CD4-positive, alpha-beta T cell treated with Interleukin-21 for 1 hour (primary cell): ENCODE measurements around the gene AGAP1.

Source experiments
- DNase-seq: peaks from one replicate; pipeline ENCODE4 v3.0.0-alpha.2; 2020

The AGAP1 gene

GRCh38 chr2:235670974-235671787 is 177.3 kb downstream of the AGAP1 start:
- DNase-seq: no peak

- DNase-seq: no peak
Observed at GRCh38 chr2:235672720-235673119, 178.9 kb downstream of the AGAP1 start.

DNA sequence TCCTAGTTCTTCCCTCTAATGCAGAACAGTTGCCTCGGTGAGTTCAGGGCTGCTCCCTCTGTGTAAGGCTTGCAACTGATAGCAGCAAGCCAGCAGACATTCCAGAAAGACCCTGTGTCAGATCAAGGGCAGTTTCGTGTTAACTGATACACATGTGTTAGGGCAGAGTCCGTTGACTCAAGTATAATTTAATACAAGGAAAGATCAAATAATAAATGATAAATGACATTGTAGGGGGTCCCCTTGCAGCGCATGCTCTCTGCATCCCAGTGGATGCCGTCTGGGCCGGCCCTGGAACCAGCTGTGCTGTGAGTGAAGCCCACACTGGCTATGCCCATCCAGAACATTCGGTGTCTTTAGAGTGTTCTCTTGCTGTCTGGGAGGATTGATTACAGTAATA is 180.3 kb downstream of the AGAP1 start:
- DNase-seq: no peak

- DNase-seq: no peak
Observed at GRCh38 chr2:235674812-235675211, 181.0 kb downstream of the AGAP1 start.

GRCh38 chr2:235675678-235676535 is 182.1 kb downstream of the AGAP1 start:
- no peak for DNase-seq

GRCh38 chr2:235676536-235676799 is 182.6 kb downstream of the AGAP1 start:
- no peak for DNase-seq

GRCh38 chr2:235677276-235677788 is 183.5 kb downstream of the AGAP1 start:
- no peak for DNase-seq

GRCh38 chr2:235677937-235678336 is 184.1 kb downstream of the AGAP1 start:
- no peak for DNase-seq

DNA sequence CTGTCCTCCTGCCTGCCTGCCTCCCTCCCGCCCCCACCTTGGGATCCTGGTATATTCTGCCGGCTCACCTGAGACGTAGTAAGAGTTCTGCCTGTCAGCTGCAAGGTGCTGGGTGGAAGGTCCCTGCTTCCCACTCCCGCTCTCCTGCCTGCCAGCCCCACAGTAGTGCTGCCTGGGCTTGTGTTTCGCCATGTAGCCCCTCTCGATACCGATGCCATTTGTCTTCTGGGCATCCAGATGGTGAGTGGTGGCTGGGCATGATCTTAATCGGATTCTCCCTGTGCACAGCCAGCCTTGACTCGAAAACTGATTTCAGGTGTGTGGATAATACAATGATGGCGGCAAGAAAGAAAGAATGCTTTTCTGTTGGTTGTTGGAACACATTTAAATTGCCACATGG is 184.9 kb downstream of the AGAP1 start:
- no peak for DNase-seq

DNA sequence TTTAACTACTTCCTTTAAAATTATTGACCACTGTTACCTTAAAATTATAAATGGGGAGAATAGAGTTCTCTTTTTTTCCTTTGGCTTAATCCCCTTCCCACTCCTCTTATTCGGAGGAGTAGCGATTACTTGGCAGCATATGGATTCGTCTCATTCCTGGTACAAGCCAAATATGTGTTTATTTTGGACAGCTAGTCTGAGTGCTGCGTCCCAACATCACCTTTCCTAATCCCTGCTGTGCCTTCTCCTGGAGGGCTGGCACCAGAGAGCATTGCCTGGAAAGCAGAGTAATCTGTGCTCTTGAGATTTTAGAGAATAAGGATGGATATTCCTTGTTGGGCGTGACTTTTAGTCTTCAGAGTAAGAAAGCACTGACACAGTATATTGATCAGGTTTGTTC is 185.6 kb downstream of the AGAP1 start:
- DNase-seq: no peak

DNA sequence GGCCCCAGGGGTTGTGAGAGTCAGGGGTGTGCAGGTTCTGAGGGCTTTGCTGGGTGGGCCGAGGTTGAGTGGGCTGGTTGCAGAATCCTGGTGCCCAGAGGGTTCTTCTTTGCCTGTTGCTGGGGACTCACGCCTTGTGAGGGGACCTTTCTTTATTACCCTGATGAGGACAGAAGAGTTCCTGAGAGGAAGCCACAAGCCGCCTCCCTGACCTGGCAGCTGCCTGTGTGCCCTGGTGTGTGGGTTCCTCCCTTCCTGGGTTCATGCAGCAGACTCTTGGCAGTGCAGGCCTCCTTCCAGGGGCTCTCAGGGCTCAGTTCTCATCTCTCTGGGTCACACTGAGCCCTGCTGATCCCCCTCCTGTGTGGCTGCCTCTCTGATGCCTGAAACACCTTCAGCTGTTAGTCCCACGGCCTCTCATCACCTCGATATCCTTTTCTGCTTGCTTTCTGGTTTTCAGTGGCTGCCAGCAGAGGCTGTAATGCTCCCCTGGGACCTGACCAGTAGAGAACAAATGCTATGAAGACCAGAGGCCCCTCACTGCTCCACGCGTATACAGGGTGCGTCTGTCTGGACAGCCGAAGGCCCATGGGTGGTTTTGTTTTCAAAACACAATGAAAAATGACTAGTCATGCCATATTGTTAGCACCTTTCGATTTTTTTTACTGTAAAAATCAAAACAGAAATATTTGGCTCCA is 191.3 kb downstream of the AGAP1 start:
- peak; percentile 24 for DNase-seq

GRCh38 chr2:235688511-235689426 is 194.9 kb downstream of the AGAP1 start:
- DNase-seq: no peak

DNA sequence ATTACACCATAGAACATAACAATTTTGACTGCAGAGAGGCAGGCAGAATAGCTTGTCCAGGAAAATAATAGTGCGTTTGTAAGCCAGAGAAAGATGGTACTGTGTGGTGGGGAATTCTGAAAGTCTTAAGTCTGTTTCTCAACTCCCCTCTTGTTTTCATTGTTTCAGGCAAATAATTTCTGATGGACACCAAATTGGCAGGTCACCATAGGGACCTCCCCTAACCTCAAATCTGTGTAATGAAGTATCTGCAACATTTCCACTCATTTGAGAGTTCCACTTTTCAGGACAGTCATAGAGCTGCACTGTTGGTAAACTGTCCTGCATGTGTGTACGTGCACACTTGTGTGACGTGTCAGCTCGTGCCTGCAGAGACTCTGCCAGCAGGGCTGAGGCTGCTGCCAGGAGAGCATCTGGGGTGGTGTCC is 195.6 kb downstream of the AGAP1 start:
- no peak for DNase-seq

DNA sequence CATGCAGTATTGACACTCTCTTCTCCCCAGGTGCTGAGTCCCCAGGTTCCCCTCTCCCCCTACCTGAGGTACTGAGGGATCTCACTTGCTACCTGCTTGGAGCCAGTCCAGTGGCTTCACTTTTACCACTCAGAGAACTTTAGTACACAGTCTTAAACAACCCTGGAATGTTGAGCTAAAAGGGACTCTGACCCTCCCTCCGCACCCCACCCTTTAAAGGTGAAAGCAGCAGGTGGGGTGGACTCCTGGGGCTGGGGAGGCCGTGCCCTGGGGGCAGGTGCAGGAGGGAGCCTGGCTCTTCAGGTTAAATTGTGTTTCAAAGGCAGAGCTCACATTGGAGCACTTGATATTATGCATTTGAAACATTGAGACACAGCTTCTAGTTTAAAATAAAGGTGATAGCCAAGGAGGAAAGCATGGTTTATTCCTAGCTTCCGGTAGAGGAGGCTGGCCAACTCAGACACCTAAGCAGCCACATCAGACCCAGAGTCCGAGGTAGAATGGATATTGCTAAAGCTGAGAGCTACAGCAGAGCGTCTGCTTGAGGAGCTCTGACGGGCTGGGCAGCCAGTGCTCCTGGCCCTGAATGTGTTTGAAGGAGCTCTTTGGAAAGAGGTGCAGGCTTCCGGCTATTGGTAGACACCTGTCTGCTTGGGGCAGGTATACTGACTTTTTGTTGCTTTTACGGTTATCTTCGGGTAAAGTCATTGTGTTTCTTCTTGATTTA is 196.4 kb downstream of the AGAP1 start:
- DNase-seq: no peak

GRCh38 chr2:235690809-235691450 is 197.1 kb downstream of the AGAP1 start:
- DNase-seq: no peak

DNA sequence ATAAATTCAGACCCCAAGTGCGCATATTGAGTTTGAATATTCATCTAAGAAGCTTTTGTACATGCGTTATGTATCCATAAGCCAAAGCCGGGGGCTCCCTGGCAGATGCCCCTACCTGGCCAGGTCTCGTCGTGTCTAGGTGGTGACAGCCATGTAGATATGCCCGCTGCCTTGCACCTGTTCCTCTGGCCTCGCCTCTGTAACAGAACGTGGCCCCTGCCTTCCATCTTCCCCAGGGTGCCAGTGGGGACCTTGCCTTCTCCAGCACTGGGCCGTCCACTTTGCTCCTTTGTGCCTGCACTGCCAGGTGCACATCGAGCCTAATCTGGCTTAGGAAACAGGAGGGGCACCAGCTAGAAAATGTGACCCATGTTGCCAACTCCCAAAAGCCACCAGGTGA is 198.2 kb downstream of the AGAP1 start:
- no peak for DNase-seq

DNA sequence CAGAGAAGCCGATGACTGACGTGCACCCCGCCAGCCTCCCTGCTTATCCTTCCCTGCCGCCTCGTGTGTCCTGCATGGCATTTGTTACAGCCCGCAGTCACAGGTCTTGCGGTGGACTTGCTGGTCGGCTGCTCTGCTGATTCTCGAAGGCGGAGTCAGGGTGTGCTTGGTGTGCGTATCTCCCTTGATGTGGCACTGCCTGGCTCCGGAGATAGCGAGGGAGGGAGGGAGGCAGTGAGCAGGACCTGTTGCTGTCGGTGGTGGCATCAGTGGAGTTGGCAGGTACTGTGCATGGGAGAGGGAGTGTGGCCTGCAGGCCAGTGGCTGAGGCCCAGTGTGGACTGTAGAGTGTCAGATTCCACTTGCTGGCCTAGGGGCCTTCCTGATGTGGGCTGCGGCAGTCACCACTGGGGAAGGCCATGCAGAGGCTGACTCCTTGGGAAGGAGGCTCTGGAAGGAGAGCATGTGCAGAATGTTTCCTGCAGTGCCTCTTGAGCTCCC is 198.9 kb downstream of the AGAP1 start:
- DNase-seq: no peak

DNA sequence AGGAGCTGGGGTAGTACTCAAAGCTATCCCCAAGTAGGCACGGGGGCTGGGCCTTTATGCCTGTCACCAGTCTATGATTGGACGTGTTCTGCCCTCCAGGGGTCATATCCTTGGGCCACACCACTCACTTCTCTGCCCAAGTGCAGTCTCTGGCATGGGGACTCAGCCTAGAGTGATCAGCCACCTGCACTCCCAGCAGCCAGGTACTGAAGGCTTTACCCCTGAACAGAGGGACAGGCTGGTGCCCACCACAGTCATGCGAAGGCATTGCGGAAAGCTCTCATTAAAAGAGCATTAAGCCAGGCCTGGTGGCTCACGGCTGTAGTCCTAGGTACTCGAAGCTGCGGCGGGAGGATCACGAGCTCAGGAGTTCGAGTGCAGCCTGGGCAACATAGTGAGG is 199.4 kb downstream of the AGAP1 start:
- no peak for DNase-seq

GRCh38 chr2:235694721-235695601 is 201.1 kb downstream of the AGAP1 start:
- DNase-seq: no peak

- no peak for DNase-seq
Observed at GRCh38 chr2:235695602-235695895, 201.7 kb downstream of the AGAP1 start.
